Measurements from ENCODE around the gene KLHDC4. TPM values are rescaled to one million over a fixed set of nuclear protein-coding genes. Genes with fewer than 3 reads are reported as not detected.

Gene KLHDC4
- total and polyA plus RNA-seq, 9 of the 15 experiments (the other 6 are each of a cell fraction or from before 2014, with no cell fraction given): 1.3 to 68.1 (median 32.8) TPM

DNA sequence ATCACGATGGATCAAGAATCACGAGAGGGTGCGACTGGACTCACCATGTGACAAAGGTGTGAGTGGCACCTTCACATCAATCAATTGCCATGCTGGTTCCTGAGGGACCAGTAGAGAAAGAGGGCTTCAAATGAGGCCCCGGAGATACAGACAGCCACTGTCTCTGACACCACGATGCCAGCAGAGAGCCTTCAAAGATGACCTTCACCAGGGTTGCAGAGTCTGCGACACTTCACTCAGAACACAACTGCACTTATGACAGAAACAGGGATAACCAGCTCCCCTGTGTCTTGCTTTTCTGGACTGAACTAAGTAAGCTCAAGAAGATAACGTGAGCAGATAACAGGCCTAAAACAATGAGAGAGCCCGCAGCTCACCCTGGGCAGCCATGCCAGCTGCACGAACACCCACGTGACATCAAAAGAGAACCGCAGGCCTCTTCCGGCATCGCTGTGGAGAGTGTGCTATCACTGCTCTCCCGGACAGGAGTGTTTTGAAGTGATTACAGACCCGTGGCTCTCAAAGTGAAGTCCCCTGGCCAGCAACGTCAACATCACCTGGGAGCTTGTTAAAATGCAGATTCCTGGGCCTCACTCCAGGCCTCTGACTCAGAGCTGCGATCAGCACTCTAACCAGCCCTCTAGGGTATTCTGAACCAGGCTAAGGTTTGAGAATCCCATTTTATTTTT, 36.4 kb downstream of the KLHDC4 start:
- no peak for DNase-seq (ENCODE audit: extremely low read depth in 1 of 4, low spot score in 3 of 4)
- no peak for ATAC-seq
- BruUV-seq (replicated peaks): no TSS peak
- POLR2A ChIA-PET: no interaction called here
- WGBS (ENCODE audit: insufficient coverage, low coverage, missing lambda C conversion rate): 88% methylated on average over 16 of the region's 17 CpGs
- intact Hi-C loops (cut with micrococcal nuclease) (no loop called here), in situ Hi-C loops (cut with MboI) (no loop called here)
- Histone ChIP-seq H3K9me3 (replicated peaks; ENCODE audit: control insufficient read depth, insufficient read depth, low read depth, low read length) (no peaks in the 10 kb centered on the region), H3K4me1 (replicated peaks in 1 of 2; ENCODE audit: control insufficient read depth in 2 of 2, insufficient read depth in 2 of 2, low read length in 2 of 2) (peaks cover 0 to 7% of the 10 kb centered on the region in 2 experiments; a peak in 1 of 5 replicates), H3K27ac (ENCODE audit: extremely low read depth, low read depth, low read length) (no peak overlapping the region), H3K79me2 (ENCODE audit: control insufficient read depth, insufficient read depth, low read length) (peaks cover 6% of the 10 kb centered on the region; the same call in 2 of the 3 replicates), H3K36me3 (ENCODE audit: control insufficient read depth, insufficient read depth, low read length) (peaks cover 55% of the 10 kb centered on the region), H3K4me3 (no peak overlapping the region), H4K20me1 (replicated peaks; ENCODE audit: control insufficient read depth, insufficient read depth, low read length) (0 out of 2 replicates have a peak, but pooled peaks cover 2% of the 10 kb centered on the region), H2AFZ (ENCODE audit: low read depth, low read length) (no peak overlapping the region), H3K9me1 (ENCODE audit: control insufficient read depth, insufficient read depth, low read length) (peaks cover under 1% of the 10 kb centered on the region), H3K9ac (ENCODE audit: insufficient read depth in 1 of 2, low read depth in 2 of 2, low read length in 2 of 2) (no peak overlapping the region), H3K27me3 (ENCODE audit: control insufficient read depth in 2 of 2, insufficient read depth in 2 of 2, low read length in 2 of 2) (no peaks in the 10 kb centered on the region), H3K4me2 (ENCODE audit: insufficient read depth, low read length) (no peak overlapping the region)
- CTCF ChIA-PET (ENCODE audit: low intra/inter-chr PET ratio): no interaction called here
- TF ChIP-seq MEF2D (tag; conservative IDR thresholded peaks at IDR 0.05; ENCODE audit: low read depth): no peak
- TF ChIP-seq, protein P1, sequence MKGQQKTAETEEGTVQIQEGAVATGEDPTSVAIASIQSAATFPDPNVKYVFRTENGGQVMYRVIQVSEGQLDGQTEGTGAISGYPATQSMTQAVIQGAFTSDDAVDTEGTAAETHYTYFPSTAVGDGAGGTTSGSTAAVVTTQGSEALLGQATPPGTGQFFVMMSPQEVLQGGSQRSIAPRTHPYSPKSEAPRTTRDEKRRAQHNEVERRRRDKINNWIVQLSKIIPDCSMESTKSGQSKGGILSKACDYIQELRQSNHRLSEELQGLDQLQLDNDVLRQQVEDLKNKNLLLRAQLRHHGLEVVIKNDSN (CRISPR knock-in tag; IDR thresholded peaks at IDR 0.05): 0 out of 2 replicates have a peak, but pooled peaks have one; percentile 28
- FAIRE-seq: no peak

DNA sequence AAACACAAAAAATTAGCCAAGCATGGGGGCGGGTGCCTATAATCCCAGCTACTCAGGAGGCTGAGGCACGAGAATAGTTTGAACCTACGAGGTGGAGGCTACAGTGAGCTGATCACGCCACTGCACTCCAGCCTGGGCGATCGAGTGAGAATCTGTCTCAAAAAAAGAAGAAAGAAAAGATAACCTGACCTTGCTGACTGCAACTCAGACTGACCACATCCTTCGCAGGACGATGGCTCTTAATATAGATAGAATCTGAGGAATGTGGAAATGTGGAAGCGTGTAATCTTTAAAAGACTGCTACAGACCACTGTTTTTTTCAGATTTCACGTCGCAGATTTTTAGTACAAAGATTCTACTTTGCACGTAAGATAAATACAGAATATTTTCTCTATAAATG, 37.8 kb downstream of the KLHDC4 start:
- Histone ChIP-seq H3K9ac (ENCODE audit: insufficient read depth in 1 of 2, low read depth in 2 of 2, low read length in 2 of 2) (no peak overlapping the region), H3K4me1 (replicated peaks in 1 of 2; ENCODE audit: control insufficient read depth in 2 of 2, insufficient read depth in 2 of 2, low read length in 2 of 2) (peaks cover 6 to 16% of the 10 kb centered on the region in 2 experiments; a peak in 4 of 5 replicates), H3K27me3 (ENCODE audit: control insufficient read depth in 2 of 2, insufficient read depth in 2 of 2, low read length in 2 of 2) (no peaks in the 10 kb centered on the region), H3K36me3 (ENCODE audit: control insufficient read depth, insufficient read depth, low read length) (peaks cover 66% of the 10 kb centered on the region), H3K4me3 (no peak overlapping the region), H3K79me2 (ENCODE audit: control insufficient read depth, insufficient read depth, low read length) (peaks cover 14% of the 10 kb centered on the region; the same call in 2 of the 3 replicates), H2AFZ (ENCODE audit: low read depth, low read length) (no peak overlapping the region), H4K20me1 (replicated peaks; ENCODE audit: control insufficient read depth, insufficient read depth, low read length) (no peaks in the 10 kb centered on the region; the same call in 1 of the 2 replicates), H3K9me1 (ENCODE audit: control insufficient read depth, insufficient read depth, low read length) (peaks cover 6% of the 10 kb centered on the region), H3K9me3 (replicated peaks; ENCODE audit: control insufficient read depth, insufficient read depth, low read depth, low read length) (no peaks in the 10 kb centered on the region), H3K27ac (ENCODE audit: extremely low read depth, low read depth, low read length) (no peak overlapping the region), H3K4me2 (ENCODE audit: insufficient read depth, low read length) (no peak overlapping the region)
- no TSS peak for BruUV-seq (replicated peaks)
- in situ Hi-C loops (cut with MboI): no loop called here
- intact Hi-C loops (cut with micrococcal nuclease): no loop called here
- TF ChIP-seq POLR2G (IDR thresholded peaks at IDR 0.05; ENCODE audit: low read depth, low read length): no peak
- TF ChIP-seq, protein P2, sequence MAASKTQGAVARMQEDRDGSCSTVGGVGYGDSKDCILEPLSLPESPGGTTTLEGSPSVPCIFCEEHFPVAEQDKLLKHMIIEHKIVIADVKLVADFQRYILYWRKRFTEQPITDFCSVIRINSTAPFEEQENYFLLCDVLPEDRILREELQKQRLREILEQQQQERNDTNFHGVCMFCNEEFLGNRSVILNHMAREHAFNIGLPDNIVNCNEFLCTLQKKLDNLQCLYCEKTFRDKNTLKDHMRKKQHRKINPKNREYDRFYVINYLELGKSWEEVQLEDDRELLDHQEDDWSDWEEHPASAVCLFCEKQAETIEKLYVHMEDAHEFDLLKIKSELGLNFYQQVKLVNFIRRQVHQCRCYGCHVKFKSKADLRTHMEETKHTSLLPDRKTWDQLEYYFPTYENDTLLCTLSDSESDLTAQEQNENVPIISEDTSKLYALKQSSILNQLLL (CRISPR knock-in tag; IDR thresholded peaks at IDR 0.05; ENCODE audit: borderline replicate concordance): no peak
- TF ChIP-seq KDM1A (IDR thresholded peaks at IDR 0.05): peak in 1 of 2 experiments; percentile 43; a peak in 1 of 4 replicates
- no peak for TF ChIP-seq NCOA6 (IDR thresholded peaks at IDR 0.05)
- peak; percentile 34; the same call in 1 of the 2 replicates for TF ChIP-seq TEAD4 (IDR thresholded peaks at IDR 0.05; ENCODE audit: low read length)
- no peak for TF ChIP-seq TEAD4 (CRISPR knock-in tag; IDR thresholded peaks at IDR 0.05; ENCODE audit: borderline replicate concordance)
- WGBS (ENCODE audit: insufficient coverage, low coverage, missing lambda C conversion rate): 61% methylated on average over 12 of the region's 12 CpGs
- POLR2A ChIA-PET: interaction anchor here (1.0 kb wide), 1 partner anchor 10 kb away, joined by 4 read pairs; no protein-coding TSS in a partner anchor
- DNase-seq (ENCODE audit: extremely low read depth in 1 of 4, low spot score in 3 of 4) (no peak), FAIRE-seq (no peak), ATAC-seq (no peak)
- CTCF ChIA-PET (ENCODE audit: low intra/inter-chr PET ratio): no interaction called here
